H54 (cell line): ENCODE measurements around the gene CIT.

Source experiments
- DNase-seq: peaks from one replicate; pipeline ENCODE4 v3.0.0; 2011; ENCODE audit warnings: low spot score, mixed read lengths; ENCODE audit not compliant: insufficient read length
- FAIRE-seq: peaks from 3 replicates; lab custom pipeline; 2011; peaks lifted over from hg19 to GRCh38; lab: Jason Lieb, UNC
- POLR2A ChIP-seq: IDR thresholded peaks from 2 replicates; pipeline ENCODE4 v1.6.1; 2011; ENCODE audit warnings: low read depth, mild to moderate bottlenecking, low read length

Gene CIT

DNA sequence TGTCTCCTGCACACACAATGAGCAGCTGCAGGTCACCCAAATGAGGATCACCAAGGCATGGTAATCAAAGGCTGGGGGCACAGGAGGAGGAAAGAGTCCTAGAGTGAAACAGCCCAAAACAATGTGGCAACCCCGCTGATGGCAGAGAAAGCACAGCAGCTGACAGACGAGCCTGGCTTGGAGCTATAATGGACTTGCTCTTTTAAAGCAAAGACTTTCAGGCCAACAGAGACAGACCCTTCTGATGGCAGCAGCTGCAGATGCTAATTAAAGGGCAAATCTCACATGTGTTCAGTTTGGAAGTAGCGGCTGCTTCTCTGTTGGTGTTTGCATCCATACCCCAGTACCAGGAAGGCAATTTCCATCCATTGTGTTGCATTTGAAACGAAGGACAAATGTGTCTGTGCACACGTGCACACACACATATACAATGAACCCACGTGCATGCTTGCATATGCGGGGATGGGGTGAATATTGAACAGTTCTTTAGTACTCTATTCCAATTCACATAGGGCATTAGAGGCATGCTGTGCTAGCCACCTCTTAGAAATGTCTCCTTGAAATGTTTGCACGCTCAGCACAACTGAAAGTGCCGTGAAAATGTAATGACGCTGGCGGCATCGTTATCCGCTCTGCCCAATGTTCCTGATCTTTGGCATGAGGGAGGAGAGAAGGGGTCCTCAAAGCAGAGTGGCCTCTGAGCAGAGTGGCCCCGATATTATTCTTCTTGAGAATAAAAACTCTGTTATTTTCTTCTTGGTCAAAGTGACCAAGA is 38.1 kb downstream of the CIT start:
- TF ChIP-seq POLR2A, result no peak
- FAIRE-seq (no peak), DNase-seq (no peak)

DNA sequence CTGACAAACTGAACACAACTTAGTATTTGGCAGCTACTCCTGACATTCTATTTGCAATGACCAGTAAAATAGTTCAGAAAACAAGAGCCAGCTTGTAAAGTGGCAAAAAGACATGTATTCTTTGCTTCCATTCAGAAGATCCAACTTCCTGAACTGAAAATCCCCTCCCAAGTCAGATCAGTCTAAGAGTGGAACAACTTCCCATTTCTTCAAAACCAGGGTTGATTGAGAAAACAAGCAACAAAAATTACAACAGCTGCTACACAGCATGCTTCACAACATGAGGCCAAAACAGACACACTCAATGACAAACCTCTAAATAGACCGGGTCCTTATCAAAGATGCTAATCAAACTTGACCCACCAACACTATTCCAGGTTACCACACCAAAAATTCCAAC is 40.3 kb downstream of the CIT start:
- no peak for TF ChIP-seq POLR2A
- no peak for DNase-seq
- FAIRE-seq, result no peak

DNA sequence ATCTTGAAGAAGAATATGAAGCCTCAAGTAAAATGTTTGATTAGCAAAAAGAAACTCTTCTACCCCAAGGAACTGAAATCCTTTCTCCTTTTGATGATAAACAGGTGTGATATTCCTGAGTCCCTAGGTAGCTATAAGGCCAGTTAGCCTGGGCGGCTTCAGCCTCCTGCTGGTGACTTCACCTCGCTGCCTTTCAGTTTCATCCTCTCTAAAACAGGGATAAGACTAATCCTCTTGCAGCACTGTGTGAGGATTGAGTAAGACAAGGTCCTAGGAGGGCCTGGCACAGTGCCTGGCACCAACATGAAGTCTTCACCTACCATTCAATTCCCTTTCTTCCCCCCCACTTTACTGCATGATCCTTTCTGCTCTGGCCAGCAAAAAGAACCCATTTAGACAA is 42.1 kb downstream of the CIT start:
- FAIRE-seq (no peak), DNase-seq (no peak)
- TF ChIP-seq POLR2A, result no peak

- no peak for TF ChIP-seq POLR2A
- no peak for DNase-seq
- no peak for FAIRE-seq
Observed at GRCh38 chr12:119829439-119829838, 47.7 kb downstream of the CIT start.

DNA sequence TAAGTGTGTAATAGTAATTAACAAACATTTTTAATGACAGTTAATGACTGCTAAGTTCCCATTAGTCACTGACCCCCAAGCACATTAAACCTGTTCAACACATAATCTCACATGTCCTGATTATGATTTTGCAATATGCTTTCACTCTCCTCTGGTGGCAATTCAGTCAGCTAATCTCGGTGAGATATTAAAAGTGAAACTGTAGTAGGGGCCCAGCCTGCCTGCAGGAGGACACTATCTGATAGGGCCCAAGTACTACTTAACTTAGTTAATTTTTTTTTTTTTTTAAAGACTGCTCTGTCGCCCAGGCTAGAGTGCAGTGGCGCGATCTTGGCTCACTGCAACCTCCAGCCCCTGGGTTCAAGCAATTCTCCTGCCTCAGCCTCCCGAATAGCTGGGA is 48.8 kb downstream of the CIT start:
- DNase-seq (no peak), FAIRE-seq (no peak)
- TF ChIP-seq POLR2A, result no peak

DNA sequence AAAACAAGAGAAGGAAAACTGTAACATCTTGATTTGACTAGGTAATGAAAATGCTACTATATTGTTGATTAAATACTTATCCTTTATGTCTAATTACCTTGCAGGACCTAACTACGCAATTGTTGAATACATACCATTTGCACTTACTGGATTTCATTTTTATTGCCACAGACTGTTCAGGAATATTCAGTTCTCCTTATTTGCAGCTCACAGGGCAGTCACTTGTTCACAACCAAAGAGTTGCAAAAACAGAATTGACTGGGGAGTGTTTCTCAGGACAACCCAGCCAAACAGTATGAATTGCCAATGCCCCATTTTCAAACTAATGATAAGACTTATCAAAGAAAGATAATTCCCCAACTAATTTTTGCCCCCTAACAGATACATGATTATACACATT is 49.4 kb downstream of the CIT start:
- no peak for DNase-seq
- no peak for FAIRE-seq
- TF ChIP-seq POLR2A, result no peak

DNA sequence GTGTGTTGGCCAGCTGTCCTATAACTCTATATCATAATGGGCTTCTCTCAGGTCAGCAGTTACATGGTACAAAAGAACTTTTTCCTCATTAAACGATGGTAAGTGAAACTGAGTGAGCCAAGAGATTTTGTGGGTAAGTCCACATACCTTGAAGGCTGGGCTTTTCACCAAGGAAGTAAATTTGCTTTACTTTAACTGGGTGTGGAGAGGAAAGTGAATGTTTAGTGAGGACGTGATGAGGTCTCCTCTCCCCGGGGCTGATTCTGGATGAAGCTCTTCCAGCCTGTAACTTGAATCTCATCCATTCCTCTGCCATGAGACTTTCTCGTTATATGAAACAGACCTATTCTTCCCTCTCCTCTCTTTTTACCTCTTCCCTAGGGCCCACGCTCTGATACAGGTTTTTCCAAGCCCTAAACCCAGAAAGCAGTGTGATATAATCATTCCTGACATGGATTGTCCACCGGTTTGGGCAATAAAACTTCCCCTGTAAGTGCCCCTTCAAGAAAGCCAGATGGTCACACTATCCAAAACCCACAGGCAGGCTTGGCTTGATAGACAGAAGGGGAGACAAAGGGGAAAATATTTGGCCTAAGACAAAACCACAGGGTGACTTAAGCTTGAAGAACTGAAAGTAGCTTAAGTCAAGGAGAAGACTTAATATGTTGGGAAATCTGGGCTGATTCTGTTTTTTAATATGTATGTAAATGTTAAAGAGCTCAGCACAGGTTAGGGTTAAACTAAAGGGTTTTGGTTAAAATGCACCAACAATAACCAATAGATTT is 50.3 kb downstream of the CIT start:
- DNase-seq (no peak), FAIRE-seq (no peak)
- no peak for TF ChIP-seq POLR2A

DNA sequence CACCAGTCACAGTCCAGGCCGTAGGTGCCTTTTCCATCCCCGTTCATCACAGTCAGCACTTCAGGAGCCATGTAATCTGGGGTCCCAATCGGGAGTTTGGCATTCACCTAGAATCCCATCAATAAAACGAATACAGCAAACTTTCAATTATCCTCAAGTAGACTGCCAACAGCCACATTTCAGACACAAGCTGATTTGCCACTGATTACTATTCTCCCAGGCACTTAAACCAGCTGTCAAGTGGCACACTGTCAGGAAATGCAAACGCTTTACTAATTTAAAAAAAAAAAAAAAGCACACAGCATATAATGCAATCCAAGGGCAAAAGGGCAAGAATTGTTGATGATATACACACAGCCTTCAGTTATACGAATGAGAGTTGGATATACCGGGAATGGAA is 51.9 kb downstream of the CIT start:
- TF ChIP-seq POLR2A, result no peak
- DNase-seq (no peak), FAIRE-seq (no peak)

GRCh38 chr12:119822046-119822445 is 55.1 kb downstream of the CIT start:
- no peak for FAIRE-seq
- DNase-seq, result no peak

GRCh38 chr12:119819322-119819721 is 57.8 kb downstream of the CIT start:
- no peak for FAIRE-seq
- DNase-seq, result no peak
- no peak for TF ChIP-seq POLR2A

More at GRCh38 chr12:119822046-119822445, 55.1 kb downstream of the CIT start:
- no peak for TF ChIP-seq POLR2A

DNA sequence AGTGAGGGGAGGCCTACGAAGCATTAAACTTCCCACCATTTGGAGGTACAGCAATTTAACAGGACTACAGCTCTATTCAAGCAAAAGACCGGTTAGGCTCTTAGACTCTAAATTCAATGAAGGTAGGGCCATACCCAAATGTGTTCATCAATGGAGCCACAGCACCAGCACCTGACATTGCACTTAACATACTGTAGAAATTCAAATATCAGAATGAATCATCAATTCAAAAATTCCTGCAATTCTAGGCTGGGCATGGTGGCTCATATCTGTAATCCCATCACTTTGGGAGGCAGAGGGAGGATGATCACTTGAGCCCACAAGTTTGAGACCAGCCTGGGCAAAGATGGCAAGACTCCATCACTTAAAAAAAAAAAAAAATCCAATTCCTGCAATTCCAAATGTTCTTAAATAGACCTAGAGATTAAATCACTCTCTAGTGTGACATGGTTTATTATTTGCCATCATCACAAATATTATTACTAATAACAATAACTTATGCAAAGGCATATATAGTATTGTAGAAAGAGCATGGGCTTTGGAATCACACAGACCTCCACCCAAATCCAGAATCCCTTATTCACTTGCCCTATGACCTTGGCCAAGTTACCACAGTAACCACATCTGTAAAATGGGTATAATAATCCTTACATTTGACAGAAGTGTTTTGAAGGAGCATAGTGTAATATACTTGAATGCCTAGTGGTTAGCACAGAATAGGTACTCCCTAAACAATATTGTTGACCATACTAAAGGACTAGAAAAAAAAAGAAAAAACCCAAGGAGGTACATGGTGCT is 59.4 kb downstream of the CIT start:
- no peak for TF ChIP-seq POLR2A
- FAIRE-seq (no peak), DNase-seq (no peak)

DNA sequence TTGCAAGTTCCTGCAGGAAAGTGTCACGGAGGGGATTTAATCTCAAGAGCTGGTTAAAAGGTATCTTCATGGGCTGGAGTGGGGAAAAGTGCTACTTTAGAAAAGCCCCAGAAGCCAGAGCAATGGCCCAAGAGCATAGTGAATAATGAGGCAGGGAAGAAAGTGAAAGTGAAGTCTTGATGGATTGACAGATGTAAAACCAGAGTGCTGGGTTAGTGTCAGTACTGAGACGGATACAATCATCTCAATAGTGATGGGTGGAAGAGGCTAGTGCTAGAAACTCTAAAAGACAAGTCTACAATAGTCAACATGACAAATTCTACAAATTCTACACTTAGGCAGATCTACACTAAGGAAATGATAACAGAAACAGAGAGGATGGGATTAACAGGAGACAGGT is 68.1 kb downstream of the CIT start:
- FAIRE-seq (no peak), DNase-seq (no peak)
- TF ChIP-seq POLR2A, result no peak

DNA sequence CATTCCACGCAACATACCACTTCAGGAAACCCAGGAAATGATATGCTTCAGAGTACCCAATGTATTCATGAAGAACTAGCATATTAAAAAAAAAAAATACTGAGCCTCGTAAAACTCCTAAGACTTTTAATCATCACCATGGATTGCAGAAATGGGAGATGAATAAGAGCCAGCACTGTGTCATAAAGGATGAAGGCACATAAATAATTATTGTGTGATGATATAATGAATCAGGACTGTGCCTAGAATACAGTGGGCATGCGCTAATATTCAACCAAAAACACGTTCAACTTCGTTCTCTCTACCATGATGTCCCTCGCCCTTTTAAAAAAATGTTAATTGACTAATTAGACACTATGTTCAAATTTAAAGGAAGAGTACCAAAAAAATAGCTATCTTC is 68.7 kb downstream of the CIT start:
- TF ChIP-seq POLR2A, result no peak
- no peak for DNase-seq
- no peak for FAIRE-seq

DNA sequence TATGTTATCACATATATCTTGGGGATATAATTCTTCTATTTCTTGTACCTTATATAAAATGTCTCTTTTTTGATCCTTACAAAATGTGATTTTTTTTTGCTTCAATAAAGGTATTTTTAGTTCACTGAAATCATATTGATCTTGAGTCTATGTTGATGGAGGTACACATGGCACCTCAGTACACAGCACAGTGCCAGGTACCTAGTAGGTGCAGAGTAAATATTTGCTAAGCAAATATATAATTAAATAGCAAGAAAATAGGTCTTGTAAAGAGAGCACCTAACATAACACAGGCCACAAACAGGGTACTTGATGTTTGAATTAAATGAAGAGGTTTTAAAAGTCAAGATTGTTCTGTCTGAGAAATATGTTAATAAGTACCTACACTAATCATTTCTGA is 69.7 kb downstream of the CIT start:
- no peak for DNase-seq
- FAIRE-seq, result no peak
- no peak for TF ChIP-seq POLR2A
